ENCODE results near the gene TLE4.

TLE4 gene

GRCh38 chr9:79565245-79565644, 6.5 kb upstream of the TLE4 start:
- H3K4me3 ChIP-seq (ENCODE audit: low read length): no peak overlapping the region
- no peak for TF ChIP-seq ZNF274 (IDR thresholded peaks at IDR 0.05; ENCODE audit: low read depth, low read length)

GRCh38 chr9:79567671-79568098, 4.1 kb upstream of the TLE4 start:
- H3K4me3 ChIP-seq (ENCODE audit: low read length): no peak overlapping the region
- TF ChIP-seq ZNF274 (IDR thresholded peaks at IDR 0.05; ENCODE audit: low read depth, low read length): no peak

- no peak for TF ChIP-seq ZNF274 (IDR thresholded peaks at IDR 0.05; ENCODE audit: low read depth, low read length)
- no peak overlapping the region for H3K4me3 ChIP-seq (ENCODE audit: low read length)
These were observed 3.2 kb upstream of the TLE4 start for GRCh38 chr9:79568337-79569101.

- no peak for TF ChIP-seq ZNF274 (IDR thresholded peaks at IDR 0.05; ENCODE audit: low read depth, low read length)
- H3K4me3 ChIP-seq (ENCODE audit: low read length): peak overlapping the region; percentile 64; the same call in 1 of the 2 replicates
These were observed 1.8 kb upstream of the TLE4 start for GRCh38 chr9:79569814-79570447.

- H3K4me3 ChIP-seq (ENCODE audit: low read length): peak overlapping the region; percentile 64
- TF ChIP-seq ZNF274 (IDR thresholded peaks at IDR 0.05; ENCODE audit: low read depth, low read length): no peak
These were observed 1.1 kb upstream of the TLE4 start for GRCh38 chr9:79570448-79571308.

- no peak for TF ChIP-seq ZNF274 (IDR thresholded peaks at IDR 0.05; ENCODE audit: low read depth, low read length)
These were observed 355 bp downstream of the TLE4 start for GRCh38 chr9:79572032-79572607.

GRCh38 chr9:79572608-79573411, 1.0 kb downstream of the TLE4 start:
- H3K4me3 ChIP-seq (ENCODE audit: low read length): peak overlapping the region; percentile 93
- TF ChIP-seq ZNF274 (IDR thresholded peaks at IDR 0.05; ENCODE audit: low read depth, low read length): no peak

More at GRCh38 chr9:79572032-79572607, 355 bp downstream of the TLE4 start:
- peak overlapping the region; percentile 93 for H3K4me3 ChIP-seq (ENCODE audit: low read length)

GRCh38 chr9:79573412-79573923, 1.7 kb downstream of the TLE4 start:
- no peak for TF ChIP-seq ZNF274 (IDR thresholded peaks at IDR 0.05; ENCODE audit: low read depth, low read length)
- H3K4me3 ChIP-seq (ENCODE audit: low read length): peak overlapping the region; percentile 93

- H3K4me3 ChIP-seq (ENCODE audit: low read length): peak overlapping the region; percentile 93
- TF ChIP-seq ZNF274 (IDR thresholded peaks at IDR 0.05; ENCODE audit: low read depth, low read length): no peak
These were observed 2.4 kb downstream of the TLE4 start for GRCh38 chr9:79574136-79574535.

GRCh38 chr9:79574781-79575180, 3.0 kb downstream of the TLE4 start:
- peak overlapping the region; percentile 93; the same call in 1 of the 2 replicates for H3K4me3 ChIP-seq (ENCODE audit: low read length)

GRCh38 chr9:79575547-79575946, 3.8 kb downstream of the TLE4 start:
- no peak overlapping the region; the same call in 1 of the 2 replicates for H3K4me3 ChIP-seq (ENCODE audit: low read length)
- TF ChIP-seq ZNF274 (IDR thresholded peaks at IDR 0.05; ENCODE audit: low read depth, low read length): no peak

More at GRCh38 chr9:79574781-79575180, 3.0 kb downstream of the TLE4 start:
- no peak for TF ChIP-seq ZNF274 (IDR thresholded peaks at IDR 0.05; ENCODE audit: low read depth, low read length)

GRCh38 chr9:79577969-79578723, 6.4 kb downstream of the TLE4 start:
- TF ChIP-seq ZNF274 (IDR thresholded peaks at IDR 0.05; ENCODE audit: low read depth, low read length): no peak
- no peak overlapping the region for H3K4me3 ChIP-seq (ENCODE audit: low read length)
